Tibial artery (tissue), 4 donors: Measurements from ENCODE around the gene DCP2.
A peak's percentile ranks its signal among the peaks of the same experiment; 100 is the strongest.
"Not testable (repeated sequence)": the region's sequence is repeated elsewhere in the genome, so short reads cannot be mapped to it uniquely, and the experiment has no call there.

Experiments
- DNase-seq, 2 donors: peaks; one replicate each; pipeline ENCODE4 v3.0.0-alpha.2; 2019
- H3K27ac ChIP-seq, 2 donors: fragments of 200-600 bp; sonication (generic) in 1 of 2; 1 replicate in 1 of 2; 2 replicates in 1 of 2; pipeline ENCODE4 v1.5.1; 2018 to 2019; ENCODE audit warnings: mild to moderate bottlenecking in 1 of 2
- H3K27me3 ChIP-seq, 2 donors: fragments of 200-600 bp; sonication (generic) in 1 of 2; one replicate each; pipeline versions ENCODE4 v1.5.1 to v1.6.0; 2016 to 2019
- H3K36me3 ChIP-seq, 3 donors: fragments of 200-600 bp; sonication (generic) in 2 of 3; one replicate each; pipeline ENCODE4 v1.5.1; 2016 to 2019; ENCODE audit warnings: mild to moderate bottlenecking in 2 of 3
- H3K4me1 ChIP-seq, 4 donors: fragments of 200-600 bp; sonication (generic) in 2 of 4; 1 replicate in 3 of 4; 2 replicates in 1 of 4; pipeline ENCODE4 v1.5.1; 2016 to 2019
- H3K4me3 ChIP-seq, 2 donors: fragments of 200-600 bp; sonication (generic) in 1 of 2; 1 replicate in 1 of 2; 2 replicates in 1 of 2; pipeline ENCODE4 v1.5.1; 2018 to 2019; ENCODE audit warnings: mild to moderate bottlenecking in 2 of 2
- H3K9me3 ChIP-seq, 3 donors: fragments of 200-600 bp; sonication (generic) in 1 of 3; one replicate each; pipeline ENCODE4 v1.5.1; 2016 to 2019
- intact Hi-C: fragments of 100-400 bp; cut with DNase I; formaldehyde crosslinking; loops from one replicate; pipeline ENCODE4 v1.15.0; 2023; ENCODE audit warnings: low total_unique reads
- TF ChIP-seq, protein P1 (sequence below), 2 experiments: fragments of 200-600 bp in 1 of 2; fragments of 450-650 bp in 1 of 2; IDR thresholded peaks; one replicate each; pipeline ENCODE4 v1.5.1; 2017 to 2019; ENCODE audit warnings: antibody characterized with exemption in 2 of 2, mild to moderate bottlenecking in 1 of 2, moderate library complexity in 1 of 2

The DCP2 gene

DNA sequence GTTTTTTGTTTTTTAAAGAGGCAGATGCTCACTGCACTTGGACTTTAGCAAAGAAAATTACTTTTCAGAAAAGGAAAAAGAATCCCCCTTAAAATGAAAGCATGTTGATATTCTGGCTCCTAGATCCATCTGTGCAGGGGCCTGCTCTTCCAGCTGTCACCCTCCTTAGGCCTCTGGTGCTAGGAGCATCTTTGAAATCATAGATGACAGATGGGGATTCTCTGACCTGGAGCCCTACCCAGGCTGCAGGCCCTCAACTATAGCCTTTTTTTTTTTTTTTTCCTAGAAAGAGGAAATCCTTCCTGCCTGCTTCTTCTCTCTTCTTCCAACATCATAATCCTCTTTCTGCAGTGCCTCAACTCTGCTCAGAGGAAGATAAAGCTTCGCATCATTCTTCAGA, 16.3 kb upstream of the DCP2 start:
- intact Hi-C loops: loop anchor here (5.0 kb wide), 1 partner anchor 98 kb away; the partner anchor contains the start of gene SRP19

GRCh38 chr5:112960863-112961504, 15.6 kb upstream of the DCP2 start:
- no peak for DNase-seq
- intact Hi-C loops: loop anchor here (5.0 kb wide), 1 partner anchor 99 kb away; the partner anchor contains the start of gene SRP19

More for the DNA sequence above, 16.3 kb upstream of the DCP2 start:
- H3K27me3 ChIP-seq: no peaks in the 10 kb centered on the region
- H3K36me3 ChIP-seq: no peaks in the 10 kb centered on the region
- H3K27ac ChIP-seq: no peak overlapping the region
- no peaks in the 10 kb centered on the region for H3K9me3 ChIP-seq
- no peak for DNase-seq
- peaks cover 0 to 51% (median 39%) of the 10 kb centered on the region in 4 donors for H3K4me1 ChIP-seq
- H3K4me3 ChIP-seq: no peak overlapping the region
- TF ChIP-seq, protein P1, sequence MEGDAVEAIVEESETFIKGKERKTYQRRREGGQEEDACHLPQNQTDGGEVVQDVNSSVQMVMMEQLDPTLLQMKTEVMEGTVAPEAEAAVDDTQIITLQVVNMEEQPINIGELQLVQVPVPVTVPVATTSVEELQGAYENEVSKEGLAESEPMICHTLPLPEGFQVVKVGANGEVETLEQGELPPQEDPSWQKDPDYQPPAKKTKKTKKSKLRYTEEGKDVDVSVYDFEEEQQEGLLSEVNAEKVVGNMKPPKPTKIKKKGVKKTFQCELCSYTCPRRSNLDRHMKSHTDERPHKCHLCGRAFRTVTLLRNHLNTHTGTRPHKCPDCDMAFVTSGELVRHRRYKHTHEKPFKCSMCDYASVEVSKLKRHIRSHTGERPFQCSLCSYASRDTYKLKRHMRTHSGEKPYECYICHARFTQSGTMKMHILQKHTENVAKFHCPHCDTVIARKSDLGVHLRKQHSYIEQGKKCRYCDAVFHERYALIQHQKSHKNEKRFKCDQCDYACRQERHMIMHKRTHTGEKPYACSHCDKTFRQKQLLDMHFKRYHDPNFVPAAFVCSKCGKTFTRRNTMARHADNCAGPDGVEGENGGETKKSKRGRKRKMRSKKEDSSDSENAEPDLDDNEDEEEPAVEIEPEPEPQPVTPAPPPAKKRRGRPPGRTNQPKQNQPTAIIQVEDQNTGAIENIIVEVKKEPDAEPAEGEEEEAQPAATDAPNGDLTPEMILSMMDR (IDR thresholded peaks at IDR 0.05): no peak

DNA sequence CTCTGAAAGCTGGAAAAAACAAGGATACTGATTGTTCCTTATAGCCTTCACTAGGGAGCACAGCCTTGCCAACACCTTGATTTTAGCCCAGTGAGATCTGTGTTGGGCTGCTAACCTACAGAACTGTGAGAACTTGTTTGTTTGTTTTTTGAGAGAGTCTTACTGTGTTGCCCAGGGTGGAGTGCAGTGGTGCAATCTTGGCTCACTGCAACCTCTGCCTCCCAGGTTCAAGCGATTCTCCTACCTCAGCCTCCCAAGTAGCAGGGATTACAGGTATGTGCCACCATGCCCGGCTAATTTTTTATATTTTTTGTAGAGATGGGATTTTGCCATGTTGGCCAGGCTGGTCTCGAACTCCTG, 13.2 kb upstream of the DCP2 start:
- H3K4me1 ChIP-seq: peaks cover 0 to 31% (median 23%) of the 10 kb centered on the region in 4 donors
- H3K9me3 ChIP-seq, H3K4me3 ChIP-seq, H3K27me3 ChIP-seq, H3K36me3 ChIP-seq, DNase-seq: not testable (repeated sequence)
- intact Hi-C loops: loop anchor here (5.0 kb wide), 1 partner anchor 101 kb away; the partner anchor contains the start of gene SRP19
- peak overlapping the region; percentile 69 to 76 for H3K27ac ChIP-seq

More at GRCh38 chr5:112960863-112961504, 15.6 kb upstream of the DCP2 start:
- Histone ChIP-seq H3K4me3 (no peak overlapping the region), H3K27ac (no peak overlapping the region), H3K4me1 (peaks cover 0 to 51% (median 39%) of the 10 kb centered on the region in 4 donors), H3K27me3 (no peaks in the 10 kb centered on the region), H3K9me3 (no peaks in the 10 kb centered on the region), H3K36me3 (no peaks in the 10 kb centered on the region)
- TF ChIP-seq, protein P1 (IDR thresholded peaks at IDR 0.05): no peak

DNA sequence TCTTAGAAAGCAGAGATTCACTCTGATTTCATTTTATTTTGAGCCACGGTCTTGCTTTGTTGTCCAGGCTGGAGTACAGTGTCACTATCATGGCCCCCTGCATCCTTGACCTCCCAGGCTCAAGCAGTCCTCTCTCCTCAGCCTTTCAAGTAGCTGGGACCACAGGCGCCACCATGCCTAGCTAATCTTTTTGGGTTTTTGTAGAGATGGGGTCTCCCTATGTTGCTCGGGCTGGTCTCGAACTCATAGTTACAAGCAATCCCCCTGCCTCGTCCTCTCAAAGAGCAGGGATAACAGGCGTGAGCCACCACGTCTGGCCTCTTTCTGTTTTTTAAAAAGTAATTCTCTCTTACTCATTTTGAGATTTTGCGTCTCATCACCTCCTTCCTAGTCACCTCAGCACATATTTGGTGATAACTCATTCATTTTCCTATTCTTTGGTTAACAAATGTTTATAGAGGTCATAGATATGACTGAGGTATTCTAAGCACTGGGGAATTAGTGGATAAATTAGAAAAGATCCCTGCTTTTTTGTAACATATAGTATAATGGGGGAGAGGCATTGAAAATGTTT, 10.8 kb upstream of the DCP2 start:
- Histone ChIP-seq H3K36me3 (no peaks in the 10 kb centered on the region), H3K27me3 (no peaks in the 10 kb centered on the region), H3K4me1 (peaks cover 0 to 13% (median 8%) of the 10 kb centered on the region in 4 donors), H3K27ac (no peak overlapping the region), H3K4me3 (no peak overlapping the region), H3K9me3 (no peaks in the 10 kb centered on the region)
- TF ChIP-seq, protein P1 (IDR thresholded peaks at IDR 0.05): no peak
- DNase-seq: no peak
- intact Hi-C loops: no loop called here

DNA sequence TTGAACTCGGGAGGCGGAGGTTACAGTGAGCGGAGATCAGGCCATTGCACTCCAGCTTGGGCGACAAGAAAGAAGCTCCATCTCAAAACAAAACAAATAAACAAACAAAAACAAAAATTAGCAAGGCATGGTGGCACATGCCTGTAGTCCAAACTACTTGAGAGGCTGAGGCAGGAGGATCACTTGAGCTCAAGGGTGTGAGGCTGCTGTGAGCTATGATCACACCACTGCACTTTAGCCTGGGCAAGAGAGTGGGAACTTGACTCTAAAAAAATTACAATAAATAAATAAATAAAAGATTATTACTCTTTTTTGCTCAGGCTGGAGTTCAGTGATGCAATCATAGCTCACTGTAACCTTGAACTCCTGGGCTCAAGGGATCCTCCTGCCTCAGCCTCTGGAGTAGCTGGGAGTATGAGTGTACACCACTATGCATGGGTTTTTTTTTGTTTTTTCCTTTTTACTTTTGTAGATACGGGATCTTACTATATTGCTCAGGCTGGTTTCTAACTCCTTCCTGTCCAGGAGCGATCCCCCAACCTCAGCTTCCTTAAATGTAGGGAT, 9.0 kb upstream of the DCP2 start:
- H3K9me3 ChIP-seq: no peaks in the 10 kb centered on the region
- peaks cover 0 to 13% (median 8%) of the 10 kb centered on the region in 4 donors for H3K4me1 ChIP-seq
- no peak overlapping the region for H3K4me3 ChIP-seq
- no peak for DNase-seq
- no peaks in the 10 kb centered on the region for H3K36me3 ChIP-seq
- TF ChIP-seq, protein P1 (IDR thresholded peaks at IDR 0.05): no peak
- H3K27me3 ChIP-seq: no peaks in the 10 kb centered on the region
- intact Hi-C loops: no loop called here
- H3K27ac ChIP-seq: no peak overlapping the region
